GOT3 (cell line): Measurements from ENCODE around the gene MARS1.

Experiments used
- DNase-seq: peaks from one replicate; lab custom pipeline; 2025; ENCODE audit warnings: mixed read lengths; lab: John Stamatoyannopoulos, UW

MARS1 gene

DNA sequence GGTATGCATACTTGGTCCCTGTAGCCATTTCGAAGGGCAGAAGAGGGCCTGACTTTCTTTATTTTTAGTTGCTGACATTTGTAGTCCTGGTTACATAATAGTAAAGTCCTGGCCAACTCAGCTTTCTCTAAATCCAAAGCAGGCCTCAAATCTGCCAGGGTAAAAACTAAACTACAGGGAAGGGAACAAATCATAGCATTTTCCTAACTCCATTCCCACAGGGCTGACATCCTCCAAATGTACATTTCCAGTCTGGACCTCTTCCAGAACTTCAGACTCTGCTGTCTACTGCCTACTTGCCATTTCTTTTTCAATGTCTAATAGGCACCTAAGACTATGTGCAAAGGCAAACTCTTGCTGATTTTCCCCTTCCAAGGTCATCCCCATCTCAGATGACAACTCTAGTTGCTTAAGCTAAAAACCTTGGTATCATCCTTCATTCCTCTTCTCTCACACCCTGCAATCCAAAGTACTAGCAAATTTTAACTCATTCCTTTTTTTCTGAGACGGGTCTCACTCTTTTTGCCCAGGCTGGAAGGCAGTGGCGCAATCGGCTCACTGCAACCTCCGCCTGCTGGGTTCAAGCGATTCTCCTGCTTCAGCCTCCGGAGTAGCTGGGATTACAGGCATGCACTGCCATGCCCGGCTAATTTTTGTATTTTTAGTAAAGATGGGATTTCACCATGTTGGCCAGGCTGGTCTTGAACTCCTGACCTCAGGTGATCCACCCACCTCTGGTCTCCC is 30.5 kb downstream of the MARS1 start:
- no peak for DNase-seq

DNA sequence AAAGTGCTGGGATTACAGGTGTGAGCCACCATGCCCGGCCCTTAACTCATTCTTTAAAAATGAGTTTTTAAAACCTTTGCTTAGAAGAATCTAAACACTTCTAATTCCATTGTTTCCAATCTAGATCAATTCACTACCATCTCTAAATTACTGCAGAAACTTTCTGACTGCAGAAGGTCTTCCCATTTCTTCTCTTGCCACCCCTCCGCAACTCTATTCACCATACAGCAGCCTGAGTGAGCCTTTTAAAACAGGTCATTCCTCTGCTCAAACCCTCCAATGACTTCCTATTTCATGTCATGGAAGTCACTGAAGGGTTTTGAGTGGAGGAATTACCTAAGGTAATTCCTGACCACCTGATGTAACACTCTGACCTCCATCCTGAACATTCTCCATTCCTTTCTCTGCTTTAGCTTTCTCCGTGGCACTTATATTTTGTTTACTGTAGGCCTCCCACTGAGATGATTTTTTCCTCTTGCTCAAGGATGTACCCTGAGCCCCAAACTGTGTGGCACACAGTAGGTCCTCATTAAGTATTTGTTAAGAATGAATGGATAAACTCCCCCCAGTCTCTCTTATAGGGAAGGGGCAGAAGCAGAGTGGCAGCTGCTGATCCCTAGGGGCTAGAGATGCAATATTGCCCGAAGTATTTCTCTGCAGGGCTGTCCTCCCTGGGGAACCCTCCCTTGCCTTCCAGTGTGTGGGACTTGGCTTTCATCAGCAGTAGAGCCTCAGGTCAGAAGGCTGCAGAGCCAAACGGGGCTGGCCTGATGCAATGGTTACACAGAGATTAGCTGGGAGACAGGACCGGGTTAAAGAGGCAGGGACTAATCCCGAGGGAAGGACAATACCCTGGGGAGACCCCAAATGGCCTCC is 31.3 kb downstream of the MARS1 start:
- peak; percentile 98 for DNase-seq

DNA sequence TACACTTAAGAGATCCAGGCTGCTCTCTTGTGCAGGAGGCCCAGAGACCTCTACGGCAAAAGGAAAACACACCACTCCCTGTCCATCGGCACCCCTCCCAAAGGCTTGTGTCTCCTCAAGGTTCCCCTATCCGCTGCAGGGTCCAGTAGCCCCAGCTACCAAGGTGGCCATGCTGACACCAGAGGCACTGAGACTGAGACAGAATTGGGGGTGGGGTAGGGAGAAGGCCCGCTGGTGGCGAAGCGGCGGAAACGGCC is 31.9 kb downstream of the MARS1 start:
- DNase-seq: no peak

GRCh38 chr12:57520053-57520818 is 32.4 kb downstream of the MARS1 start, which contains the start of gene DDIT3:
DDIT3 (minus strand) TSS chr12:57520514; CDS start chr12:57517406, 3,108 bp downstream.
- DNase-seq: peak; percentile 100

DNA sequence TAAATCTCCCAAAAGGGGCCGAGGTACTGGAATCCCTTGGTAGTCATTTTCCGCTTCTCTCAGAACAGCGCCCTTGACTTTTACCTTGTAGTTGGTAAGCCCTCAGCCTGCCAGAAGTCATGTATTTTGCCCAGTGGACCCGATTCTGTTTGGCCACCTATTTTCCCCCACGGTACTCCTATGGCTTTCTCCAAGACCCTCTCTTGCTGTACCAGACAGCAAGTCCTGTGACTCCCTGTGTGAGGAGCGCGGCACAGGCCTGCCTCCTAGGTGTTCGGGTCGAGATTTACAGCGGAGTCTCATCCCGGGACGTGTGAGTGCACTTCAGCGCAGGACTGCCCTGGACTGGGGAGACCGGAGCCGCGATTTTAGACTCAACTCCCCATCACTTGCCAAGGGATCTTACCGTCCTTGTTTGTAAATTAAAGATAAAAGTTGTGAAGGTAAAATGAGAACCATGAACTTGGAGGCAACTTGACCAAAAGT is 33.7 kb downstream of the MARS1 start:
- DNase-seq: no peak

DNA sequence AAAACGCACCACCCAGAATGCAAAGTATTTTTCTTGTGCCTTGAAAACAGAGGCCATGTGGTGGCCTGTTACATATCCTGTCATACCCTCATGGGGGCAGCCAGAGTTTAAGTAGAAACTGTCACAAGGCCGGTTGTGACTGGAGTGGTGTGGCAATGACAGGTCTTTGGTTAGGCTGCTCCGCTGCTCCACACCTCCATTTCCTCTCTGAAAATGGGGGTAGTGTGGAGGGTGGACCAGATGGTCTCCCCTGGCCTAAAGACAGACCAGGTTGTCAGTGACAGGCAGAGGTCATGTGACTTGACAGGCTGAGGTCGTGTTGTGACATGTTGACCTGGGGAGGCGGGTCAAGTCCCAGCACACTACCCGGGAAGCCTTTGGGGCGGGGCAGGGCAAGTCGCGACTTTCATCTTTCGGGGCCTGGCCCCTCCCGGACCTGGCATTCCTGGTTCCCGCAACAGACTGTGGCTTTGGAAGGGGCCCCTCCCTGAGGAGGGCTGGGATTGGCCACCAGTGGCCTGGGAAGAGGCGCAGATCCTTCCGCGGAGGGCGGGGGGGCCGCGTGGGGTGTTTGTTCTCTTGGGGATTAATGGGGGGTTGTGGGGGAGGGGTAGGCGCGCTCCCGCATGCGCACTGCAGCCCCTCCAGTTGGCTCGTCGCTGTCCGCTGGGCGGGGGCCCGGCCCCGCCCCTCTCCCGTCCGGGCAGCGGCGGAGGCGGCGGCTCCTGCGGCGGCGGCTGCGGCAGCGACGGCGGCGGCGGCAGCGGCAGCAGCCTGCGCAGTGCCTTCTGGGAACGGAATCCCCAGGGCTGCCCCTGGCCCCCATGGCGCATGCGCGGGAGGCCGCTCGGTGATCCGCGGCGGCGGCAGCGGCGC is 34.4 kb downstream of the MARS1 start, which contains the start of gene MBD6:
TSS of gene MBD6 (plus strand) at position 814 of the 876 bp plus-strand sequence. CDS start 1,480 bp downstream, outside the sequence.
- DNase-seq: peak; percentile 100

GRCh38 chr12:57522887-57523705 is 35.2 kb downstream of the MARS1 start:
- peak; percentile 91 for DNase-seq

DNA sequence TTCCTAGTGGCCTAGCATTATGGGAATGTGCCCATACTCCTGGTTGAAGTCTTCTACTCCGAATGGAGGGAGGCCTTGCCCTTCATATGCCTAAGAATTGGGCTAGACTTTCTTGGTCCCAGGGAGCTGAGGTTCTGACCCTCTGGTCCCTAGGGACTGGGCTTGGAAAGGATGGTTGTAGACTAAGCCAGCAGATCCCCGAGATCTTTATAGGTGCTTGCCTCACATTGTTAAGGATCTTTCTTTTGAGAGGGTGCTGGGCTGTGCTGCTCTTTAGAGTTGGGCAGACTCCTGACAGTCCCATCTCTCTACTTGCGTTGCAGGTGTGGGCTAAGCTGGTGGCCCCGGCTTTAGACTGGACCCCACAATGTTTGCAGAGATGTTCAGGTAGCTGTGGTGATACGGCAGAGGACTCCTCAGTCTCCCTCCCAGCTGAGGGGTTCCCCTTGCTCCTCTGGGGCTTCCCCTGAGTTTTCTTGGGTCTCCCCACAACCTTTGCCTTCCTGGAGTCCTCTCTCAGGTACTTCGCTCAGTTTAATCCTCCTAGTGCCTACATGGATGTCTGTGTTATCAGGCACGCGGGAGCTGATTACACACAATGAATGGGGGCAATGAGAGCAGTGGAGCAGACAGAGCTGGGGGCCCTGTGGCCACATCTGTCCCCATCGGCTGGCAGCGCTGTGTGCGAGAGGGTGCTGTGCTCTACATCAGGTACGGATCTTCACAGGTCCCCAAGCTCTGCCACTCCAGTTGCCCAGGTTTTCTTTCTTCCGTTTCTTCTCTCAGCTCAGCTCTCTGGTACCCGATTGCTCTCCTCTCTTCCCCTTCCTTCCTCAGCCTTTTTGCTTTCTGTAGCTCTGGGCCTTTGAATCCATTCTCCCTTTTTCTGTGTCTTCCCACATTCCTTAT is 36.1 kb downstream of the MARS1 start:
- no peak for DNase-seq

GRCh38 chr12:57524814-57525614 is 37.1 kb downstream of the MARS1 start:
- DNase-seq: no peak

DNA sequence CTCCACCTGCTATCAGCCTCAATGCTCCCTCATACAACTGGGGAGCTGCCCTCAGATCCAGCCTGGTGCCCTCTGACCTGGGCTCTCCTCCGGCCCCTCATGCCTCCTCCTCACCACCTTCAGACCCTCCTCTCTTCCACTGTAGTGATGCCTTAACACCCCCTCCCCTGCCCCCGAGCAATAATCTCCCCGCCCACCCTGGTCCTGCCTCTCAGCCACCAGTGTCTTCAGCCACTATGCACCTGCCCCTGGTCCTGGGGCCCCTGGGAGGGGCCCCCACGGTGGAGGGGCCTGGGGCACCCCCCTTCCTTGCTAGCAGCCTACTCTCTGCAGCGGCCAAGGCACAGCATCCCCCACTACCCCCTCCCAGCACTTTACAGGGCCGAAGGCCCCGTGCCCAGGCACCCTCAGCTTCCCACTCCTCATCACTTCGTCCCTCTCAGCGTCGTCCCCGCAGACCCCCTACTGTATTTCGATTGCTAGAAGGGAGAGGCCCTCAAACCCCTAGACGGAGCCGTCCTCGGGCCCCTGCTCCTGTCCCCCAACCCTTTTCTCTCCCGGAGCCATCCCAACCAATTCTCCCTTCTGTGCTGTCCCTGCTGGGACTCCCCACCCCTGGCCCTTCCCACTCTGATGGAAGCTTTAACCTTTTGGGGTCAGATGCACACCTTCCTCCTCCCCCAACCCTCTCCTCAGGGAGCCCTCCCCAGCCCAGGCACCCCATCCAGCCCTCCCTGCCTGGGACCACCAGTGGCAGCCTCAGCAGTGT is 37.9 kb downstream of the MARS1 start:
- no peak for DNase-seq

GRCh38 chr12:57526477-57527126 is 38.7 kb downstream of the MARS1 start:
- DNase-seq: no peak

- DNase-seq: no peak
Measured at GRCh38 chr12:57527184-57527583, 39.3 kb downstream of the MARS1 start.

DNA sequence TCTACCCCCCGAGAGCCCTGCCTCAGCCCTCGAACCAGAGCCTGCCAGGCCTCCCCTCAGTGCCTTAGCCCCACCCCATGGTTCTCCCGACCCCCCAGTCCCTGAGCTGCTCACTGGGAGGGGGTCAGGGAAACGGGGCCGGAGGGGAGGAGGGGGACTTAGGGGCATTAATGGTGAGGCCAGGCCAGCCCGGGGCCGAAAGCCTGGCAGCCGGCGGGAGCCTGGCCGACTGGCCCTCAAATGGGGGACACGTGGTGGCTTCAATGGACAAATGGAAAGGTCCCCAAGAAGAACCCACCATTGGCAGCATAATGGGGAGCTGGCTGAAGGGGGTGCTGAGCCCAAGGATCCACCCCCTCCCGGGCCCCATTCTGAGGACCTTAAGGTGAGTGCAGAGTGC is 40.3 kb downstream of the MARS1 start:
- no peak for DNase-seq

- DNase-seq: no peak
Measured at GRCh38 chr12:57528831-57529555, 41.1 kb downstream of the MARS1 start.

DNA sequence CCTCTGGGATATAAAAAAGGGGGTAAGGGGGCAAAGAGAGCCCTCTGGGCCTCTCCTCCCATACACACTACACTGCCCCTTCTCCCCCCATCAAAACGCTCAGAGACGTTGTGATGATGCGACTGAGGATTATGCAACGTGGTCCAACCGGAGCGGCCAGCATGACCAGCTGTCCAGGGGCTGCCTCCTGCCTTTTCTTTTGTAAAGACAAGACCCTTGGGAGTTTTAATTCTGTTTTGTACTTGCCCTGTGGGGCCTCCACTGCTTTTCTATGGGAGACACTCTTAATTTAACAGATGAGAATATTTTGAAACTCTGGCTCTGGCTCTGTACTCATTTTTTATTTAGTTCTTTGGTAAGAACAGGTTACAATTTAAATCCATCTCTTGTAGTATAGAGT is 42.0 kb downstream of the MARS1 start:
- DNase-seq: no peak

DNA sequence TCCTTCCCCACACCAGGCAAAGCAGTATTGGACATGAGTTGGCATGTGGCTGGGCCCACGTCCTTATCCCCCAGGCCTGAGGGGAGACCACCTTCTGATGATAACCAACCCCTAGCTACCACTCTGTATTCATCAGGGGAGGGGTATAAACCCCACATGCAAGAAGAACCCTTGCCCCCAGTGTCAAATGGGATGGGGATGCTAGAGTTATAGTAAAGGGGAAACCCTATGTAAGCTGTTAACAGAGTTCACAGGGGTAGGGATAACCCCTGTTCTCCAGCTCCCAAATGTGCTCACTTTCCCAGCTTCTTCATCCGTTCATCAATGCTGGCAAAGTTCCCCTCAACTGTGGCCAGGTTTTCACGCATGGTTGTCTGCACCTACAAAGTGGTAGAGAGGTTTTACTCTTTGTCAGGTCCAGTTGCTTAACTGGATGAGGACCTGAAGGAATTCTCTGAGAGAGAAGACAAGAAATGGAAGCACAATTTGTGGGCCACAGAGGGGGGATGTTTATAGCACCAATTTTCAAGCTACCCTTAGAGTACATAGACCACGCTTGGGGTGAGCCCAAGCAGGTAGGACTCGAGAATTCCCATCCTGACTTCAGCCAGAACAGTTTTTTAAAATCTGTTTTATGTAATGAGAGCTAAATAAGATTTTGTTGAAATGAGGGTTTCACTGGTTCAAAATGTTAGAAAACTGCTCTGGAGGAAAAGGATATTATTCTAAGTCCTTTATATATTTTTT is 42.7 kb downstream of the MARS1 start:
- no peak for DNase-seq
